RWPE1 (cell line): Measurements from ENCODE around the gene COBL.

ENCODE experiments used
- CTCF ChIA-PET: fragments of 350-600 bp; sonication (Branson Sonifier 250); formaldehyde crosslinking; extraction: SDS; loops from one replicate; lab custom pipeline; 2021; lab: Yijun Ruan, JAX
- POLR2A ChIA-PET: fragments of 400-600 bp; formaldehyde crosslinking; extraction: SDS; loops from one replicate; lab custom pipeline; 2020; ENCODE audit warnings: antibody characterized with exemption; ENCODE audit not compliant: low non-redundant PET; lab: Yijun Ruan, JAX
- DNase-seq: peaks from one replicate; pipeline ENCODE4 v3.0.0; 2012; ENCODE audit warnings: low spot score
- H3K27ac ChIP-seq: fragments of 450-650 bp; 2 replicates; pipeline ENCODE4 v1.5.1; 2017
- CTCF ChIP-seq: fragments of 450-650 bp; conservative IDR thresholded peaks from 2 replicates; pipeline ENCODE4 v1.5.1; 2017; ENCODE audit warnings: low read depth, mild to moderate bottlenecking

COBL gene

GRCh38 chr7:51017576-51018535 is 298.8 kb downstream of the COBL start:
- ChIA-PET POLR2A (no interaction called here), CTCF (interaction anchor here (0.6 kb wide), 1 partner anchor 209 kb away, joined by 3 read pairs; no protein-coding TSS in a partner anchor)
- no peak for DNase-seq
- TF ChIP-seq CTCF: no peak
- H3K27ac ChIP-seq: no peak overlapping the region

- no peak overlapping the region for H3K27ac ChIP-seq
- DNase-seq: no peak
- ChIA-PET CTCF (interaction anchor here (1.0 kb wide), 1 partner anchor 125 kb away, joined by 7 read pairs; no protein-coding TSS in a partner anchor), POLR2A (no interaction called here)
- no peak for TF ChIP-seq CTCF
These were observed 300.1 kb downstream of the COBL start for GRCh38 chr7:51016546-51016945.

GRCh38 chr7:51015581-51015980 is 301.0 kb downstream of the COBL start:
- ChIA-PET CTCF (interaction anchor here (1.0 kb wide), 1 partner anchor 126 kb away, joined by 7 read pairs; no protein-coding TSS in a partner anchor), POLR2A (no interaction called here)
- H3K27ac ChIP-seq: no peak overlapping the region
- no peak for TF ChIP-seq CTCF
- no peak for DNase-seq

GRCh38 chr7:51014811-51015210 is 301.8 kb downstream of the COBL start:
- no peak for DNase-seq
- no peak for TF ChIP-seq CTCF
- ChIA-PET CTCF (interaction anchor here (0.6 kb wide), 1 partner anchor 129 kb away, joined by 4 read pairs; no protein-coding TSS in a partner anchor), POLR2A (no interaction called here)
- H3K27ac ChIP-seq: no peak overlapping the region

- no peak for TF ChIP-seq CTCF
- CTCF ChIA-PET: no interaction called here
- POLR2A ChIA-PET: no interaction called here
- DNase-seq: no peak
- no peak overlapping the region for H3K27ac ChIP-seq
These were observed 302.6 kb downstream of the COBL start for GRCh38 chr7:51013861-51014511.

- no peak for TF ChIP-seq CTCF
- no peak for DNase-seq
- CTCF ChIA-PET: interaction anchor here (0.8 kb wide), 1 partner anchor 8 kb away, joined by 3 read pairs; no protein-coding TSS in a partner anchor
- no peak overlapping the region for H3K27ac ChIP-seq
- POLR2A ChIA-PET: no interaction called here
These were observed 303.3 kb downstream of the COBL start for GRCh38 chr7:51013218-51013786.
